HL-60 (cell line): ENCODE measurements around the gene FBN1.

Source experiments
- GABPA ChIP-seq: IDR thresholded peaks from 2 replicates; pipeline ENCODE4 v1.6.1; 2012; ENCODE audit warnings: low read depth
- POLR2AphosphoS5 ChIP-seq: IDR thresholded peaks from 2 replicates; pipeline ENCODE4 v1.6.1; 2012; ENCODE audit warnings: low read depth
- TF ChIP-seq, protein P1 (sequence below): IDR thresholded peaks from one replicate; pipeline ENCODE4 v1.5.1; 2011; ENCODE audit warnings: low read length, control low read depth, inconsistent platforms; ENCODE audit not compliant: insufficient read depth
- TF ChIP-seq, protein P2 (sequence below): IDR thresholded peaks from 2 replicates; pipeline ENCODE4 v1.6.1; 2012; ENCODE audit warnings: low read depth; ENCODE audit not compliant: insufficient replicate concordance

DNA sequence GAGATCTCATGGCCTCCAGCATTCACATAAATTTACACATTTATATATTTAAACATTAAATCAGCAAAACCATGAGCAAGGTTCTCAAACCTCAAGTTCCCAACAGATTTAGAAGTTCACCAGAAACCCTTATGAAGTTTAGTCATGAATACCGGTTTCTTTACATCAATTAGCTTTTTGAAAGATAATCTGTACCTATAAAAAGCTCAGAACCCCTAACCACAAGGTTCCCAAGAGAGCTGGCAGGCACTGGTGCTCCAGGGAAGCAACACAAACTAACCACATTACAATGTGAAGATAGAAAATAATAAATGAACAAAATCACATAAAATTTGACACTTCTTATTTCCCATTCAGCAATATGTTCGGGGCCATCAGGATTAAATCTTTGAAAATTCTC is 150.9 kb downstream of the FBN1 start:
- no peak for TF ChIP-seq POLR2AphosphoS5
- TF ChIP-seq, protein P1, sequence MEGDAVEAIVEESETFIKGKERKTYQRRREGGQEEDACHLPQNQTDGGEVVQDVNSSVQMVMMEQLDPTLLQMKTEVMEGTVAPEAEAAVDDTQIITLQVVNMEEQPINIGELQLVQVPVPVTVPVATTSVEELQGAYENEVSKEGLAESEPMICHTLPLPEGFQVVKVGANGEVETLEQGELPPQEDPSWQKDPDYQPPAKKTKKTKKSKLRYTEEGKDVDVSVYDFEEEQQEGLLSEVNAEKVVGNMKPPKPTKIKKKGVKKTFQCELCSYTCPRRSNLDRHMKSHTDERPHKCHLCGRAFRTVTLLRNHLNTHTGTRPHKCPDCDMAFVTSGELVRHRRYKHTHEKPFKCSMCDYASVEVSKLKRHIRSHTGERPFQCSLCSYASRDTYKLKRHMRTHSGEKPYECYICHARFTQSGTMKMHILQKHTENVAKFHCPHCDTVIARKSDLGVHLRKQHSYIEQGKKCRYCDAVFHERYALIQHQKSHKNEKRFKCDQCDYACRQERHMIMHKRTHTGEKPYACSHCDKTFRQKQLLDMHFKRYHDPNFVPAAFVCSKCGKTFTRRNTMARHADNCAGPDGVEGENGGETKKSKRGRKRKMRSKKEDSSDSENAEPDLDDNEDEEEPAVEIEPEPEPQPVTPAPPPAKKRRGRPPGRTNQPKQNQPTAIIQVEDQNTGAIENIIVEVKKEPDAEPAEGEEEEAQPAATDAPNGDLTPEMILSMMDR: no peak
- TF ChIP-seq, protein P2, sequence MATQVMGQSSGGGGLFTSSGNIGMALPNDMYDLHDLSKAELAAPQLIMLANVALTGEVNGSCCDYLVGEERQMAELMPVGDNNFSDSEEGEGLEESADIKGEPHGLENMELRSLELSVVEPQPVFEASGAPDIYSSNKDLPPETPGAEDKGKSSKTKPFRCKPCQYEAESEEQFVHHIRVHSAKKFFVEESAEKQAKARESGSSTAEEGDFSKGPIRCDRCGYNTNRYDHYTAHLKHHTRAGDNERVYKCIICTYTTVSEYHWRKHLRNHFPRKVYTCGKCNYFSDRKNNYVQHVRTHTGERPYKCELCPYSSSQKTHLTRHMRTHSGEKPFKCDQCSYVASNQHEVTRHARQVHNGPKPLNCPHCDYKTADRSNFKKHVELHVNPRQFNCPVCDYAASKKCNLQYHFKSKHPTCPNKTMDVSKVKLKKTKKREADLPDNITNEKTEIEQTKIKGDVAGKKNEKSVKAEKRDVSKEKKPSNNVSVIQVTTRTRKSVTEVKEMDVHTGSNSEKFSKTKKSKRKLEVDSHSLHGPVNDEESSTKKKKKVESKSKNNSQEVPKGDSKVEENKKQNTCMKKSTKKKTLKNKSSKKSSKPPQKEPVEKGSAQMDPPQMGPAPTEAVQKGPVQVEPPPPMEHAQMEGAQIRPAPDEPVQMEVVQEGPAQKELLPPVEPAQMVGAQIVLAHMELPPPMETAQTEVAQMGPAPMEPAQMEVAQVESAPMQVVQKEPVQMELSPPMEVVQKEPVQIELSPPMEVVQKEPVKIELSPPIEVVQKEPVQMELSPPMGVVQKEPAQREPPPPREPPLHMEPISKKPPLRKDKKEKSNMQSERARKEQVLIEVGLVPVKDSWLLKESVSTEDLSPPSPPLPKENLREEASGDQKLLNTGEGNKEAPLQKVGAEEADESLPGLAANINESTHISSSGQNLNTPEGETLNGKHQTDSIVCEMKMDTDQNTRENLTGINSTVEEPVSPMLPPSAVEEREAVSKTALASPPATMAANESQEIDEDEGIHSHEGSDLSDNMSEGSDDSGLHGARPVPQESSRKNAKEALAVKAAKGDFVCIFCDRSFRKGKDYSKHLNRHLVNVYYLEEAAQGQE: no peak
- TF ChIP-seq GABPA: no peak
